GM19438 (cell line): ENCODE data around the gene HSFY2.
"Not testable (repeated sequence)": the region's sequence is repeated elsewhere in the genome, so short reads cannot be mapped to it uniquely, and the experiment has no call there.

Experiments used
- ATAC-seq: cut with Tn5 transposase; IDR thresholded peaks from one replicate; pipeline ENCODE4 v1.9.1; 2021; ENCODE audit warnings: low read depth; ENCODE audit not compliant: unreplicated experiment

Gene HSFY2

GRCh38 chrY:18773635-18774034, at the start of gene HSFY2:
Gene HSFY2, minus strand, starts transcription at chrY:18773735. Its CDS starts 117 bp downstream, at chrY:18773618.
- ATAC-seq, result not testable (repeated sequence)

- not testable (repeated sequence) for ATAC-seq
Measured at GRCh38 chrY:18815751-18816150, 42.2 kb upstream of the HSFY2 start.

GRCh38 chrY:18788757-18789406, 15.3 kb upstream of the HSFY2 start:
- ATAC-seq, result not testable (repeated sequence)

- ATAC-seq, result not testable (repeated sequence)
Measured at GRCh38 chrY:18754077-18754476, 19.5 kb downstream of the HSFY2 start.

- ATAC-seq, result not testable (repeated sequence)
Measured at GRCh38 chrY:18753133-18753815, 20.3 kb downstream of the HSFY2 start.

- ATAC-seq, result not testable (repeated sequence)
Measured at GRCh38 chrY:18723714-18724113, 49.8 kb downstream of the HSFY2 start.
